OCI-LY3 (cell line): ENCODE measurements around the gene ARHGAP35.
"Not testable (repeated sequence)": the region's sequence is repeated elsewhere in the genome, so short reads cannot be mapped to it uniquely, and the experiment has no call there.

Experiments
- H2AFZ ChIP-seq: fragments of 200-600, 300-600 bp; shearing (Covaris generic); 2 replicates; pipeline ENCODE4 v1.6.0; 2014; ENCODE audit warnings: antibody characterized with exemption, low read depth, low read length
- H3K27ac ChIP-seq: fragments of 200-600, 300-600 bp; sonication (generic); 2 replicates; pipeline ENCODE4 v1.5.1; 2014; ENCODE audit warnings: mild to moderate bottlenecking, low read length, moderate library complexity, mixed read lengths
- H3K27me3 ChIP-seq: fragments of 200-600, 300-600 bp; sonication (generic); 2 replicates; pipeline ENCODE4 v1.6.1; 2014; ENCODE audit warnings: low read depth, low read length, mixed read lengths
- H3K36me3 ChIP-seq: fragments of 200-600, 300-600 bp; sonication (generic); replicated peaks from 2 replicates; pipeline ENCODE3; 2014; ENCODE audit warnings: low read depth, low read length, mixed read lengths
- H3K4me1 ChIP-seq: fragments of 300-600, 200-600 bp; sonication (generic); 2 replicates; pipeline ENCODE4 v1.6.1; 2014; ENCODE audit warnings: low read length, mixed read lengths
- H3K4me2 ChIP-seq: fragments of 200-600, 300-600 bp; sonication (generic); 2 replicates; pipeline ENCODE4 v1.6.1; 2014; ENCODE audit warnings: low read length, mixed read lengths
- H3K4me3 ChIP-seq: fragments of 300-600, 200-600 bp; sonication (generic); 2 replicates; pipeline ENCODE4 v1.5.1; 2014; ENCODE audit warnings: antibody characterized with exemption, mild to moderate bottlenecking, low read length, moderate library complexity
- H3K79me2 ChIP-seq: fragments of 300-600, 200-600 bp; shearing (Covaris generic); 2 replicates; pipeline ENCODE4 v1.6.1; 2014; ENCODE audit warnings: mild to moderate bottlenecking, low read length, mixed read lengths
- H3K9ac ChIP-seq: fragments of 300-600, 200-600 bp; shearing (Covaris generic); 2 replicates; pipeline ENCODE4 v1.6.0; 2014; ENCODE audit warnings: mild to moderate bottlenecking, low read length, moderate library complexity
- H3K9me3 ChIP-seq: fragments of 200-600, 300-600 bp; shearing (Covaris generic); 2 replicates; pipeline ENCODE4 v1.6.1; 2014; ENCODE audit warnings: low read length, mixed read lengths; ENCODE audit not compliant: insufficient read depth
- H4K20me1 ChIP-seq: fragments of 200-600, 300-600 bp; sonication (generic); 2 replicates; pipeline ENCODE4 v1.6.1; 2016; ENCODE audit warnings: low read length, mixed read lengths; ENCODE audit not compliant: insufficient read depth
- CTCF ChIP-seq: fragments of 200-600, 300-600 bp; sonication (generic); IDR thresholded peaks from 2 replicates; pipeline ENCODE4 v1.5.1; 2014; ENCODE audit warnings: antibody characterized with exemption, low read length, low read depth
- EZH2phosphoT487 ChIP-seq: fragments of 200-600 bp; shearing (Covaris generic); IDR thresholded peaks from 2 replicates; pipeline ENCODE4 v1.6.1; 2018; ENCODE audit warnings: antibody characterized with exemption, mixed run types, low read depth

The ARHGAP35 gene

GRCh38 chr19:46880431-46880830 is 19.6 kb downstream of the ARHGAP35 start:
- Histone ChIP-seq H3K27ac (no peak overlapping the region), H3K79me2 (peaks cover 41% of the 10 kb centered on the region)
- TF ChIP-seq EZH2phosphoT487, result no peak
- TF ChIP-seq CTCF, result no peak

GRCh38 chr19:46881092-46881491 is 20.3 kb downstream of the ARHGAP35 start:
- Histone ChIP-seq H3K9me3 (no peaks in the 10 kb centered on the region), H3K27me3 (no peaks in the 10 kb centered on the region), H3K4me1 (peaks cover 12% of the 10 kb centered on the region), H2AFZ (no peak overlapping the region), H3K79me2 (peaks cover 40% of the 10 kb centered on the region), H3K27ac (no peak overlapping the region), H3K4me3 (no peak overlapping the region), H3K36me3 (no peaks in the 10 kb centered on the region), H4K20me1 (peaks cover 13% of the 10 kb centered on the region; the same call in 1 of the 2 replicates), H3K4me2 (no peak overlapping the region), H3K9ac (no peak overlapping the region)
- TF ChIP-seq EZH2phosphoT487 (no peak), CTCF (no peak)

More at GRCh38 chr19:46880431-46880830, 19.6 kb downstream of the ARHGAP35 start:
- Histone ChIP-seq H4K20me1 (peaks cover 12% of the 10 kb centered on the region; the same call in 1 of the 2 replicates), H3K4me1 (peaks cover 6% of the 10 kb centered on the region), H3K4me2 (no peak overlapping the region), H3K9me3 (no peaks in the 10 kb centered on the region), H3K27me3 (no peaks in the 10 kb centered on the region), H3K4me3 (no peak overlapping the region), H3K36me3 (no peaks in the 10 kb centered on the region), H2AFZ (no peak overlapping the region), H3K9ac (no peak overlapping the region)

- no peak for TF ChIP-seq CTCF
- no peak for TF ChIP-seq EZH2phosphoT487
- no peak overlapping the region for H3K27ac ChIP-seq
- no peak overlapping the region for H3K4me2 ChIP-seq
- no peak overlapping the region for H2AFZ ChIP-seq
- no peak overlapping the region for H3K9ac ChIP-seq
- peaks cover 20% of the 10 kb centered on the region for H3K4me1 ChIP-seq
- H3K27me3 ChIP-seq, result no peaks in the 10 kb centered on the region
- no peaks in the 10 kb centered on the region for H3K36me3 ChIP-seq
- no peaks in the 10 kb centered on the region for H3K9me3 ChIP-seq
- peaks cover 17% of the 10 kb centered on the region; the same call in 1 of the 2 replicates for H4K20me1 ChIP-seq
- H3K4me3 ChIP-seq, result no peak overlapping the region
- peaks cover 44% of the 10 kb centered on the region for H3K79me2 ChIP-seq
Observed at GRCh38 chr19:46882034-46882433, 21.2 kb downstream of the ARHGAP35 start.

GRCh38 chr19:46882751-46883150 is 22.0 kb downstream of the ARHGAP35 start:
- Histone ChIP-seq H3K4me1 (peaks cover 22% of the 10 kb centered on the region), H4K20me1 (peaks cover 19% of the 10 kb centered on the region; the same call in 1 of the 2 replicates), H3K79me2 (peaks cover 51% of the 10 kb centered on the region)
- not testable (repeated sequence) for H3K9ac ChIP-seq, H3K4me3 ChIP-seq, H3K4me2 ChIP-seq, H3K36me3 ChIP-seq, H3K9me3 ChIP-seq, H3K27ac ChIP-seq, H2AFZ ChIP-seq, H3K27me3 ChIP-seq
